ENCODE measurements around the gene TSHZ3.

DNA sequence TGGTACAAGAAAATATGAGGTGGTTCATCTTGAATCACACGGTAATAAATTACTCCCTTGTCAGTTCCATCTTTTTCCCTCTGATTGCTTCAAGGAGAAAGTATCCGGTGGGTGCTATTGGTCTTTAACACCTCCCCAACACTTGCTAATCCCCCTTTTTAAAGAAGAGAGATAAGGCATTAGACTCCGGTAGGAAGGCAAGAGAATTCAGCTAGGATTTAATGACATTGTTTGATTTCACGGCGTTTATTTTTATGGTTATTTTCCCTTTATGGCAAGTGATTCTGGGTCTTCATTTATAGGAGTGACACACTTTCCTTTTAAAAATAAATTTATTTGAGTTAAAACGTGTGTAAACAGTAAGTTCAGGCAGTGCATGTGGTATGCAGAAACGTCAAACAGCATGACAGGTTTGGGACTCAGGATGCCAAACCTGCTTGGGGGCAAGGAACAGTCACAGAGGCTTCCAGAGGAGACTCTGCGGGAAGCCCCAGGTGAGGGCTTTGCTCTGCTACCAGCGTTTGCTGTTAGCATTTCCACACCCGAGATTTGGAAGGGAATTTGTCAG lies 36.5 kb downstream of the TSHZ3 start:
- TF ChIP-seq, protein P1, sequence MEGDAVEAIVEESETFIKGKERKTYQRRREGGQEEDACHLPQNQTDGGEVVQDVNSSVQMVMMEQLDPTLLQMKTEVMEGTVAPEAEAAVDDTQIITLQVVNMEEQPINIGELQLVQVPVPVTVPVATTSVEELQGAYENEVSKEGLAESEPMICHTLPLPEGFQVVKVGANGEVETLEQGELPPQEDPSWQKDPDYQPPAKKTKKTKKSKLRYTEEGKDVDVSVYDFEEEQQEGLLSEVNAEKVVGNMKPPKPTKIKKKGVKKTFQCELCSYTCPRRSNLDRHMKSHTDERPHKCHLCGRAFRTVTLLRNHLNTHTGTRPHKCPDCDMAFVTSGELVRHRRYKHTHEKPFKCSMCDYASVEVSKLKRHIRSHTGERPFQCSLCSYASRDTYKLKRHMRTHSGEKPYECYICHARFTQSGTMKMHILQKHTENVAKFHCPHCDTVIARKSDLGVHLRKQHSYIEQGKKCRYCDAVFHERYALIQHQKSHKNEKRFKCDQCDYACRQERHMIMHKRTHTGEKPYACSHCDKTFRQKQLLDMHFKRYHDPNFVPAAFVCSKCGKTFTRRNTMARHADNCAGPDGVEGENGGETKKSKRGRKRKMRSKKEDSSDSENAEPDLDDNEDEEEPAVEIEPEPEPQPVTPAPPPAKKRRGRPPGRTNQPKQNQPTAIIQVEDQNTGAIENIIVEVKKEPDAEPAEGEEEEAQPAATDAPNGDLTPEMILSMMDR (IDR thresholded peaks at IDR 0.05) = no peak
- no peak for TF ChIP-seq POLR2A (IDR thresholded peaks at IDR 0.05)
